ENCODE data around the gene PMFBP1. TPM values are rescaled to one million over a fixed set of nuclear protein-coding genes. Genes with fewer than 3 reads are reported as not detected.

PMFBP1 gene
- total RNA-seq, 2 experiments from 2014 or later: 2.0 to 3.1 TPM

- Histone ChIP-seq H3K4me1 (ENCODE audit: insufficient read depth, low read length, poor library complexity, severe bottlenecking) (peaks cover 21% of the 10 kb centered on the region), H3K9me3 (ENCODE audit: low read length) (no peaks in the 10 kb centered on the region), H3K4me3 (ENCODE audit: low read depth, low read length, poor library complexity, severe bottlenecking) (no peak overlapping the region), H3K27ac (ENCODE audit: low read depth, low read length, poor library complexity, severe bottlenecking) (no peak overlapping the region), H2AFZ (ENCODE audit: low read length) (no peak overlapping the region), H3K4me2 (ENCODE audit: low read length) (no peak overlapping the region), H3K36me3 (ENCODE audit: insufficient read depth, low read length) (peaks cover 70% of the 10 kb centered on the region), H3K79me2 (ENCODE audit: insufficient read depth, low read depth, low read length) (peaks cover 23% of the 10 kb centered on the region), H3K9me2 (ENCODE audit: insufficient read depth, low read length) (no peaks in the 10 kb centered on the region), H4K20me1 (ENCODE audit: insufficient read depth, low read length) (no peaks in the 10 kb centered on the region; the same call in 1 of the 2 replicates)
- no peak for DNase-seq (ENCODE audit: low spot score)
- CTCF ChIA-PET (ENCODE audit: unreplicated experiment): no interaction called here
- intact Hi-C loops (cut with micrococcal nuclease; ENCODE audit: unreplicated experiment): loop anchor here (2.0 to 10.0 kb wide), 4 partner anchors 32 to 534 kb away; partner anchors contain the start of genes PHLPP2 and ZNF821
- TF ChIP-seq CTCF (conservative IDR thresholded peaks at IDR 0.05; ENCODE audit: low read length) (no peak), EZH2phosphoT487 (IDR thresholded peaks at IDR 0.05; ENCODE audit: borderline replicate concordance, low read depth, low read length) (no peak)
- POLR2A ChIA-PET: no interaction called here
- BruUV-seq (replicated peaks): no TSS peak
These were observed 73.0 kb downstream of the PMFBP1 start for GRCh38 chr16:72098936-72099335.

GRCh38 chr16:72094266-72094610, 77.7 kb downstream of the PMFBP1 start:
- H3K4me2 ChIP-seq (ENCODE audit: low read length): peak overlapping the region; percentile 80
- peaks cover 29% of the 10 kb centered on the region for H3K4me1 ChIP-seq (ENCODE audit: insufficient read depth, low read length, poor library complexity, severe bottlenecking)
- peaks cover 5% of the 10 kb centered on the region; the same call in 1 of the 2 replicates for H4K20me1 ChIP-seq (ENCODE audit: insufficient read depth, low read length)
- POLR2A ChIA-PET: interaction anchor here (0.5 to 1.0 kb wide), 2 partner anchors 126 to 135 kb away, joined by 3 to 5 read pairs; no protein-coding TSS in a partner anchor
- TF ChIP-seq EZH2phosphoT487 (IDR thresholded peaks at IDR 0.05; ENCODE audit: borderline replicate concordance, low read depth, low read length) (no peak), CTCF (conservative IDR thresholded peaks at IDR 0.05; ENCODE audit: low read length) (no peak)
- peak overlapping the region; percentile 64 for H3K27ac ChIP-seq (ENCODE audit: low read depth, low read length, poor library complexity, severe bottlenecking)
- BruUV-seq (replicated peaks): no TSS peak
- CTCF ChIA-PET (ENCODE audit: unreplicated experiment): no interaction called here
- peak overlapping the region; percentile 74 for H2AFZ ChIP-seq (ENCODE audit: low read length)
- peaks cover 44% of the 10 kb centered on the region for H3K36me3 ChIP-seq (ENCODE audit: insufficient read depth, low read length)
- peak overlapping the region; percentile 96 for H3K4me3 ChIP-seq (ENCODE audit: low read depth, low read length, poor library complexity, severe bottlenecking)
- peaks cover 49% of the 10 kb centered on the region for H3K79me2 ChIP-seq (ENCODE audit: insufficient read depth, low read depth, low read length)
- intact Hi-C loops (cut with micrococcal nuclease; ENCODE audit: unreplicated experiment): loop anchor here (5.0 to 10.0 kb wide), 5 partner anchors 132 to 529 kb away; partner anchors contain the start of genes ATXN1L, PHLPP2 and ZNF821
- no peaks in the 10 kb centered on the region for H3K9me2 ChIP-seq (ENCODE audit: insufficient read depth, low read length)
- DNase-seq (ENCODE audit: low spot score): peak; percentile 30
- H3K9me3 ChIP-seq (ENCODE audit: low read length): no peaks in the 10 kb centered on the region

All from OCI-LY7 (cell line).